ENCODE data around the gene METTL16.
"Not testable (repeated sequence)": the region's sequence is repeated elsewhere in the genome, so short reads cannot be mapped to it uniquely, and the experiment has no call there.

DNA sequence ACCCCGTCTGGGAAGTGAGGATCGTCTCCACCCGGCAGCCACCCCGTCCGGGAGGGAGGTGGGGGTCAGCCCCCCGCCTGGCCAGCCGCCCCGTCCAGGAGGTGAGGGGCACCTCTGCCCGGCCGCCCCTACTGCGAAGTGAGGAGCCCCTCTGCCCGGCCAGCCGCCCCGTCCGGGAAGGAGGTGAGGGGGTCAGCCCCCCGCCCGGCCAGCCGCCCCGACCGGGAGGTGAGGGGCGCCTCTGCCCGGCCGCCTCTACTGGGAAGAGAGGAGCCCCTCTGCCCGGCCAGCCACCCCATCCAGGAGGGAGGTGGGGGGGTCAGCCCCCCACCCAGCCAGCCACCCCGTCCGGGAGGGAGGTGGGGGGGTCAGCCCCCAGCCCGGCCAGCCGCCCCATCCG lies 4.7 kb downstream of the METTL16 start:
- not testable (repeated sequence) for TF ChIP-seq E2F4 (CRISPR knock-in tag; IDR thresholded peaks at IDR 0.05; ENCODE audit: borderline replicate concordance, low read depth); CTCF (IDR thresholded peaks at IDR 0.05)
